Measurements from ENCODE around the gene WDR62.

- no peak for TF ChIP-seq CTCF (IDR thresholded peaks at IDR 0.05; ENCODE audit: insufficient read depth, low read depth, low read length)
- TF ChIP-seq EZH2 (IDR thresholded peaks at IDR 0.05; ENCODE audit: insufficient read depth, low read length): no peak
These were observed 98.4 kb downstream of the WDR62 start for GRCh38 chr19:36153126-36153525.
